ENCODE results near the gene TMEM14B. TPM values are rescaled to one million over a fixed set of nuclear protein-coding genes. Genes with fewer than 3 reads are reported as not detected.

Gene TMEM14B
- total and polyA plus RNA-seq, 4 donors = 30.7 to 115 (median 70.3) TPM

DNA sequence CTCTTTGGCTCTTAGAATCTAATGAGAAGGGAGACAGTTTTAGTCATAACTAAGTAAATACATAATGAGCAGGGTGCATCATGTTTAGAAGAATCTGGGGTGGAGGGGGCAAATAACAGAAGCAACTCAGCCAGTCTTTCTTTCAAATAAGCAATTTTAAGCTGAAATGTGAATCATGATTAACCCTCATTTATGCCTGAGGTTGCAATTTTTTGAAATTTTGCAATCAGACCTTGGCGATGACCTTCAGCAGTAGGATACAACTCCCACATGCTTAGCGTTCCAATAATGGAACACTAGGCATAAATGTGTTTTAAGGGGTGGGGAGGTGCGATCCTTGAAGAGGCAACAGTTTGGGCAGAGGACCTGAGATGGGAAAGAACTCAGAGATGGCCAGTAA lies 30.6 kb downstream of the TMEM14B start (continued):
- TF ChIP-seq, protein P1, sequence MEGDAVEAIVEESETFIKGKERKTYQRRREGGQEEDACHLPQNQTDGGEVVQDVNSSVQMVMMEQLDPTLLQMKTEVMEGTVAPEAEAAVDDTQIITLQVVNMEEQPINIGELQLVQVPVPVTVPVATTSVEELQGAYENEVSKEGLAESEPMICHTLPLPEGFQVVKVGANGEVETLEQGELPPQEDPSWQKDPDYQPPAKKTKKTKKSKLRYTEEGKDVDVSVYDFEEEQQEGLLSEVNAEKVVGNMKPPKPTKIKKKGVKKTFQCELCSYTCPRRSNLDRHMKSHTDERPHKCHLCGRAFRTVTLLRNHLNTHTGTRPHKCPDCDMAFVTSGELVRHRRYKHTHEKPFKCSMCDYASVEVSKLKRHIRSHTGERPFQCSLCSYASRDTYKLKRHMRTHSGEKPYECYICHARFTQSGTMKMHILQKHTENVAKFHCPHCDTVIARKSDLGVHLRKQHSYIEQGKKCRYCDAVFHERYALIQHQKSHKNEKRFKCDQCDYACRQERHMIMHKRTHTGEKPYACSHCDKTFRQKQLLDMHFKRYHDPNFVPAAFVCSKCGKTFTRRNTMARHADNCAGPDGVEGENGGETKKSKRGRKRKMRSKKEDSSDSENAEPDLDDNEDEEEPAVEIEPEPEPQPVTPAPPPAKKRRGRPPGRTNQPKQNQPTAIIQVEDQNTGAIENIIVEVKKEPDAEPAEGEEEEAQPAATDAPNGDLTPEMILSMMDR (IDR thresholded peaks at IDR 0.05; ENCODE audit: low read depth, low read length, missing input control) = no peak
- no peak for TF ChIP-seq RXRA (IDR thresholded peaks at IDR 0.05)
- TF ChIP-seq, protein P2, sequence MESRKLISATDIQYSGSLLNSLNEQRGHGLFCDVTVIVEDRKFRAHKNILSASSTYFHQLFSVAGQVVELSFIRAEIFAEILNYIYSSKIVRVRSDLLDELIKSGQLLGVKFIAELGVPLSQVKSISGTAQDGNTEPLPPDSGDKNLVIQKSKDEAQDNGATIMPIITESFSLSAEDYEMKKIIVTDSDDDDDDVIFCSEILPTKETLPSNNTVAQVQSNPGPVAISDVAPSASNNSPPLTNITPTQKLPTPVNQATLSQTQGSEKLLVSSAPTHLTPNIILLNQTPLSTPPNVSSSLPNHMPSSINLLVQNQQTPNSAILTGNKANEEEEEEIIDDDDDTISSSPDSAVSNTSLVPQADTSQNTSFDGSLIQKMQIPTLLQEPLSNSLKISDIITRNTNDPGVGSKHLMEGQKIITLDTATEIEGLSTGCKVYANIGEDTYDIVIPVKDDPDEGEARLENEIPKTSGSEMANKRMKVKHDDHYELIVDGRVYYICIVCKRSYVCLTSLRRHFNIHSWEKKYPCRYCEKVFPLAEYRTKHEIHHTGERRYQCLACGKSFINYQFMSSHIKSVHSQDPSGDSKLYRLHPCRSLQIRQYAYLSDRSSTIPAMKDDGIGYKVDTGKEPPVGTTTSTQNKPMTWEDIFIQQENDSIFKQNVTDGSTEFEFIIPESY (IDR thresholded peaks at IDR 0.05) = no peak

DNA sequence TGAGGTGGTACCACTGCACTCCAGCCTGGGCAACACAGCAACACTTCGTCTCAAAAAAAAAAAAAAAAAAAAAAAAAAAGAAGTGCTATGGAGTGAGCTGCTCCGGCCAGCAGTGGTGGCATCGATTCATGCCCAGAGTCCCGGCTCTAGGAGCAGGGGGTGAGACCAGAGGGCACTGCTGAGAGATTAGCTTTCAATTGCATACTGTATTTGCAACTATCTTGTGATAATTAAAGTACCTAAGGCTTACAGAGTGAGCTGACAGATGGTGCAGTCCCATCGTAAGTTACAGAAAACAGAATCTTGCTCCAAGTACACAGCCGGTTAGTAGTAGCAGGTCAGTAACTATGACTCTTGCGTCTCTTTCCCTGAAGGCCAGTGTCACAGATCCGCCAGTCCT lies 31.5 kb downstream of the TMEM14B start:
- H3K4me3 ChIP-seq (ENCODE audit: low read depth in 1 of 3, low read length in 3 of 3) = no peak overlapping the region
- no peak overlapping the region for H3K9ac ChIP-seq (ENCODE audit: low read depth in 1 of 2, low read length in 2 of 2)
- no peaks in the 10 kb centered on the region for H3K27me3 ChIP-seq (ENCODE audit: control insufficient read depth in 4 of 4, insufficient read depth in 4 of 4, low read length in 3 of 4)
- H3K4me1 ChIP-seq (ENCODE audit: control insufficient read depth in 4 of 4, insufficient read depth in 4 of 4, low read length in 3 of 4) = no peaks in the 10 kb centered on the region
- TF ChIP-seq RXRA (IDR thresholded peaks at IDR 0.05) (no peak), HNF4A (conservative IDR thresholded peaks at IDR 0.05) (no peak), GABPA (IDR thresholded peaks at IDR 0.05 in 1 of 2, conservative IDR thresholded peaks at IDR 0.05 in 1 of 2) (no peak), FOXA1 (IDR thresholded peaks at IDR 0.05) (no peak), TAF1 (conservative IDR thresholded peaks at IDR 0.05) (no peak)
- H3K36me3 ChIP-seq (ENCODE audit: control insufficient read depth in 4 of 4, insufficient read depth in 3 of 4, low read depth in 1 of 4, low read length in 3 of 4) = peaks cover 0 to 4% (median 2%) of the 10 kb centered on the region in 4 donors
- DNase-seq (ENCODE audit: low spot score) = no peak
- 98% methylated on average over 8 of the region's 8 CpGs for WGBS
- H3K27ac ChIP-seq (ENCODE audit: low read depth in 1 of 2, low read length in 2 of 2) = no peak overlapping the region
- H3K9me3 ChIP-seq (ENCODE audit: control insufficient read depth in 4 of 4, low read length in 3 of 4) = no peaks in the 10 kb centered on the region

DNA sequence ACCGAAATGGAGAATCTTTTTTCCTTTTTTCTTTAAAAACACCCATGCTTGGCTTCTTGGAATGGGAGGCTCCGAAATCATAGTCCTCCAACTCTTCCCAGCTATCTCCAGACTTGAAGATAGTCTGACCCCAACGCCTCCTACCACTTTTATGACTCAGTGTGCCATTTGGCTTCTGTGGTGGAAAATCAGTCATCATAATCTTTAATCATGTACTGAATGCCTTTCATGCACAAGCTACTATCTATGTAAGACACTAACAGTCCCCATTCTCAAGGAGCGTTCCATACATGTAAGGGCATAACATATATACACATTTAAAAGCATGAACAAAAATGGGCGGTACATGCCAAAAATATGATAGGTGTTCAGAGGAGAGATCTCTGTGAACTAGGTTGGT lies 44.1 kb downstream of the TMEM14B start:
- WGBS = 97% methylated on average over 5 of the region's 5 CpGs
- no peak overlapping the region for H3K27ac ChIP-seq (ENCODE audit: low read depth in 1 of 2, low read length in 2 of 2)
- no peak overlapping the region for H3K4me3 ChIP-seq (ENCODE audit: low read depth in 1 of 3, low read length in 3 of 3)
- H3K9me3 ChIP-seq (ENCODE audit: control insufficient read depth in 4 of 4, low read length in 3 of 4) = no peaks in the 10 kb centered on the region
- peaks cover 0 to 3% (median 1%) of the 10 kb centered on the region in 4 donors for H3K36me3 ChIP-seq (ENCODE audit: control insufficient read depth in 4 of 4, insufficient read depth in 3 of 4, low read depth in 1 of 4, low read length in 3 of 4)
- H3K9ac ChIP-seq (ENCODE audit: low read depth in 1 of 2, low read length in 2 of 2) = no peak overlapping the region
- H3K27me3 ChIP-seq (ENCODE audit: control insufficient read depth in 4 of 4, insufficient read depth in 4 of 4, low read length in 3 of 4) = no peaks in the 10 kb centered on the region
- no peaks in the 10 kb centered on the region for H3K4me1 ChIP-seq (ENCODE audit: control insufficient read depth in 4 of 4, insufficient read depth in 4 of 4, low read length in 3 of 4)
- no peak for TF ChIP-seq SP1 (IDR thresholded peaks at IDR 0.05)
- no peak for TF ChIP-seq HNF4A (conservative IDR thresholded peaks at IDR 0.05)
- TF ChIP-seq, protein P1 (IDR thresholded peaks at IDR 0.05; ENCODE audit: low read depth, low read length, missing input control) = no peak
- DNase-seq (ENCODE audit: low spot score) = no peak

DNA sequence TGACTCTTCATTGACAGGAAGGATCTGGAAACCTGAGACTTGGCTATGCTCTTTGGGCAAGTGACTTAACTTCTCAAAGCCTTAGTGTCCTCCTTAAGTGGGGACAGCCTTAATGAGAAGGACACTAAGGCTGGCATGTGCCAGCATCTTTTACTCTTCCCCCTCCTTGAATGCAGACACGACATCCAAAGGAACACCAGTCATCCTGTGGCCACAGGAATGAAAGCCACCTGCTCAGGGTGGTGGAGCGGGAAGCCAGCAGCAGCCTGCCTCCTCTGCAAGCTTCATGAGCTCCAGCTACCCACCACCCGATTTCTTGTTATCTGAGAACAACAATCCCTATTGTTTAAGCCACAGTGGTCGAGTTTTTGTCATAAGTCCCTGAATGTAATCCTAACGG lies 44.5 kb downstream of the TMEM14B start:
- Histone ChIP-seq H3K27me3 (ENCODE audit: control insufficient read depth in 4 of 4, insufficient read depth in 4 of 4, low read length in 3 of 4) (no peaks in the 10 kb centered on the region), H3K4me3 (ENCODE audit: low read depth in 1 of 3, low read length in 3 of 3) (no peak overlapping the region), H3K9ac (ENCODE audit: low read depth in 1 of 2, low read length in 2 of 2) (no peak overlapping the region), H3K36me3 (ENCODE audit: control insufficient read depth in 4 of 4, insufficient read depth in 3 of 4, low read depth in 1 of 4, low read length in 3 of 4) (peaks cover 0 to 3% (median 1%) of the 10 kb centered on the region in 4 donors), H3K9me3 (ENCODE audit: control insufficient read depth in 4 of 4, low read length in 3 of 4) (no peaks in the 10 kb centered on the region), H3K4me1 (ENCODE audit: control insufficient read depth in 4 of 4, insufficient read depth in 4 of 4, low read length in 3 of 4) (no peaks in the 10 kb centered on the region), H3K27ac (ENCODE audit: low read depth in 1 of 2, low read length in 2 of 2) (no peak overlapping the region)
- WGBS = 89% methylated on average over 5 of the region's 5 CpGs
- TF ChIP-seq, protein P3, sequence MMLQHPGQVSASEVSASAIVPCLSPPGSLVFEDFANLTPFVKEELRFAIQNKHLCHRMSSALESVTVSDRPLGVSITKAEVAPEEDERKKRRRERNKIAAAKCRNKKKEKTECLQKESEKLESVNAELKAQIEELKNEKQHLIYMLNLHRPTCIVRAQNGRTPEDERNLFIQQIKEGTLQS (IDR thresholded peaks at IDR 0.05) = no peak
- TF ChIP-seq RXRA (IDR thresholded peaks at IDR 0.05) = no peak
- no peak for TF ChIP-seq YY1 (IDR thresholded peaks at IDR 0.05)
- no peak for TF ChIP-seq GABPA (IDR thresholded peaks at IDR 0.05 in 1 of 2, conservative IDR thresholded peaks at IDR 0.05 in 1 of 2)
- no peak for TF ChIP-seq TAF1 (conservative IDR thresholded peaks at IDR 0.05)
- DNase-seq (ENCODE audit: low spot score) = no peak
